D721Med (cell line): ENCODE measurements around the gene RTF2.

Experiments used
- DNase-seq: peaks from one replicate; pipeline ENCODE4 v3.0.0; 2011; ENCODE audit warnings: low spot score; ENCODE audit not compliant: insufficient read length
- FAIRE-seq: peaks from 2 replicates; lab custom pipeline; 2011; peaks lifted over from hg19 to GRCh38; lab: Jason Lieb, UNC
- CTCF ChIP-seq: IDR thresholded peaks from 2 replicates; pipeline ENCODE4 v1.5.1; 2012; ENCODE audit warnings: mild to moderate bottlenecking, control low read depth; ENCODE audit not compliant: insufficient read depth; ENCODE audit errors: missing control alignments

RTF2 gene

GRCh38 chr20:56445130-56445529, 23.3 kb upstream of the RTF2 start:
- DNase-seq (no peak), FAIRE-seq (no peak)
- TF ChIP-seq CTCF, result no peak

- TF ChIP-seq CTCF, result no peak
- no peak for DNase-seq
Measured at GRCh38 chr20:56445540-56445939, 22.9 kb upstream of the RTF2 start.

GRCh38 chr20:56447227-56447626, 21.2 kb upstream of the RTF2 start:
- TF ChIP-seq CTCF, result no peak
- DNase-seq (no peak), FAIRE-seq (no peak)

More at GRCh38 chr20:56445540-56445939, 22.9 kb upstream of the RTF2 start:
- no peak for FAIRE-seq

DNA sequence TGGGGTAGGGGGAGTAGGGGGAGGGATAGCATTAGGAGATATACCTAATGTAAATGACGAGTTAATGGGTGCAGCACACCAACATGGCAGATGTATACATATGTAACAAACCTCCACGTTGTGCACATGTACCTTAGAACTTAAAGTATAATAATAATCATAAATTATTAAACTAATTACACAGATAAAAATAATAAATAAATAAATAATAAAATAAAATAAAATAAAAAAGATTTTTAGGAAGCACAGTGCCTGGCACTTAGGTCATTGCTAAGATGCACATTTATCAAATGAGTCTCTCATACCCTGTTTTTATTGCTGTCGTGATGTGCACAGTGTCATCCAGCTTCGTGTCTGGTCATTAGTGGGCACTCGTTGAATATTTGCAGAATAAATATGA, 19.0 kb upstream of the RTF2 start:
- DNase-seq (no peak), FAIRE-seq (no peak)
- TF ChIP-seq CTCF, result no peak

GRCh38 chr20:56451056-56451765, 17.2 kb upstream of the RTF2 start:
- FAIRE-seq (no peak), DNase-seq (no peak)
- TF ChIP-seq CTCF, result no peak

DNA sequence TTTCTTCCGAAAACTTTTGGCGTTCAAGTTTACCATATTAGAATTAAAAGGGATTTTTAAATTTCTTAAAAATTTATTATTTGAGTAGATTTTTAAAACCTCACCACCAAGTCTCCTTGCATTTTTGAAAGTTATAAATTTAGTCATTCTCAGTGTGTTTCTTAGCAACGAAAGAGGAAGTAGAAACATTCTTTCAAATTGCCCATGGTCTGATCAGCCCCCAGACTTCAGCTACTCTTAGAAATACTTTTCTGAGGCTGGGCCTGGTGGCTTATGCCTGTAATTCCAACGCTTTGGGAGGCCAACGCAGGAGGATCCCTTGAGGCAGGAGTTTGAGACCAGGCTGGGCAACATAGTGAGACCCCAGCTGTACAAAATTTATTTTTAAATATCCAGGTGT, 15.1 kb upstream of the RTF2 start:
- DNase-seq (no peak), FAIRE-seq (no peak)
- TF ChIP-seq CTCF, result no peak

GRCh38 chr20:56454754-56455153, 13.7 kb upstream of the RTF2 start:
- TF ChIP-seq CTCF, result no peak

More at GRCh38 chr20:56454754-56455153, 13.7 kb upstream of the RTF2 start:
- FAIRE-seq, result no peak
- DNase-seq, result no peak
